ENCODE measurements around the gene MITF. TPM values are rescaled to one million over a fixed set of nuclear protein-coding genes. Genes with fewer than 3 reads are reported as not detected.
"Not testable (repeated sequence)": the region's sequence is repeated elsewhere in the genome, so short reads cannot be mapped to it uniquely, and the experiment has no call there.

The MITF gene
- total and polyA plus RNA-seq, 8 donors, result 1.8 to 9.7 (median 5.5) TPM

DNA sequence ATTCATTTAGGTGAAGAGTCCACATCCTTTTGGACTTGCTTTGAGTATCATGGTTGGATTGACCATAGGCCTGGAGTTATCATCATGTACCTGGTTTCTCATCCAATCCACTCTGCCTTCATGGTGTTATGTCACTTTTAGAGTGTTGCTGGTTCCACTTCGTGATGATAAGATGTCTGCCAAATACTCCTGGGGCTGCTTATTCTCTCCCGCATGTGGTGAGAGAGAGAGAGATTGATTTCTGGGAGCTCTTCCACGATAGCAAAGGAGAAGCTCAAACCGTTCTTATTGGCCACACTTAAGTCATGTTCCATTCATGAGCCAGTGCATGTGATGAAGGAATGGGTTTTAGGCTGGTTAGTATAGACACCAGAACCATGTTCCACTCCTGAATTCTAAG lies 47.6 kb downstream of the MITF start:
- Histone ChIP-seq H3K36me3 (no peaks in the 10 kb centered on the region), H3K27me3 (no peaks in the 10 kb centered on the region), H3K4me3 (no peak overlapping the region), H3K27ac (peak overlapping the region in 1 of 4 donors; percentile 36), H3K4me1 (peaks cover 0 to 9% (median 0%) of the 10 kb centered on the region in 3 donors), H3K9me3 (no peaks in the 10 kb centered on the region)
- WGBS, 2 donors, result 37 to 38% methylated on average over 4 of the region's 4 CpGs
- ATAC-seq (no peak), FAIRE-seq (no peak), DNase-seq (no peak)
- TF ChIP-seq, protein P1, sequence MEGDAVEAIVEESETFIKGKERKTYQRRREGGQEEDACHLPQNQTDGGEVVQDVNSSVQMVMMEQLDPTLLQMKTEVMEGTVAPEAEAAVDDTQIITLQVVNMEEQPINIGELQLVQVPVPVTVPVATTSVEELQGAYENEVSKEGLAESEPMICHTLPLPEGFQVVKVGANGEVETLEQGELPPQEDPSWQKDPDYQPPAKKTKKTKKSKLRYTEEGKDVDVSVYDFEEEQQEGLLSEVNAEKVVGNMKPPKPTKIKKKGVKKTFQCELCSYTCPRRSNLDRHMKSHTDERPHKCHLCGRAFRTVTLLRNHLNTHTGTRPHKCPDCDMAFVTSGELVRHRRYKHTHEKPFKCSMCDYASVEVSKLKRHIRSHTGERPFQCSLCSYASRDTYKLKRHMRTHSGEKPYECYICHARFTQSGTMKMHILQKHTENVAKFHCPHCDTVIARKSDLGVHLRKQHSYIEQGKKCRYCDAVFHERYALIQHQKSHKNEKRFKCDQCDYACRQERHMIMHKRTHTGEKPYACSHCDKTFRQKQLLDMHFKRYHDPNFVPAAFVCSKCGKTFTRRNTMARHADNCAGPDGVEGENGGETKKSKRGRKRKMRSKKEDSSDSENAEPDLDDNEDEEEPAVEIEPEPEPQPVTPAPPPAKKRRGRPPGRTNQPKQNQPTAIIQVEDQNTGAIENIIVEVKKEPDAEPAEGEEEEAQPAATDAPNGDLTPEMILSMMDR (IDR thresholded peaks at IDR 0.05), result no peak
- intact Hi-C loops (cut with DNase I), result no loop called here

DNA sequence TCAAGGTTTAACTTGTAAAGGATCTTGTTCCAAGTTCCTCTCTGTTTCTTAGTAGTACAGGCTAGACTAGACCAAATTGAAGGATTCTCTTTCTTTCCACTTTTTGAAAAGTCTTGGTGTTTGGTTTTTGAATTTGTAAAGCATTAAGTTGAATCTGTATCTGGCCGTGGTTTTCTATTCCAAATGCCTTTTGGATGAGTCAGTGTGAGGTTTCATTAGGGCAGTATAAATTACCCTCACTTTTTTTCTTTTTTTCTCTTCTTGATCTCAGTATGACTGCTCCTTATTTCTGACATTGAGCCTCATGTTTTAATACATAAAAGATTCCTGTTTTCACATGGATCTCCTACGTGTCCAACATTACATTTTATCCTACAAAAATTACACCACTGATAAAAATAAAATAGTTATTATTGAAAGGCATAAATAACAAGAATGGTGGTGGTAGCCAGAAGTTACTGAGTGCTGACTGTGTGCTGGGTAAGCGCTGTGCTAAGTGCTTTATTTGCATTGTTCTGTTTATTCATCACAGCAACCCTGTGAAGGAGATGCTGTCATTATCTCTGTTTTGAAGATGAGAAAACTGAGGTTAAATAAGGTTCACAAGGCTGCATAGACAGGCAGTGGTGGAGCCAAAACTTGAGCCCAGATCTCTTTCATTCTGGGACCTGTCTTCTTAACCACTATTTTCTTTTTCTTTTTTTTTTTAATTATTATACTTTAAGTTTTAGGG lies 48.3 kb downstream of the MITF start:
- DNase-seq (no peak), ATAC-seq (peak in 2 of 4 donors; percentile 50 to 64), FAIRE-seq (peak; percentile 32)
- H3K9me3 ChIP-seq, result no peaks in the 10 kb centered on the region
- TF ChIP-seq, protein P1 (IDR thresholded peaks at IDR 0.05), result no peak
- peaks cover 0 to 9% (median 0%) of the 10 kb centered on the region in 3 donors for H3K4me1 ChIP-seq
- no peaks in the 10 kb centered on the region for H3K36me3 ChIP-seq
- WGBS, 2 donors, result 42 to 52% methylated on average over 3 of the region's 3 CpGs
- intact Hi-C loops (cut with DNase I), result no loop called here
- H3K27ac ChIP-seq, result peak overlapping the region in 1 of 4 donors; percentile 36
- H3K4me3 ChIP-seq, result no peak overlapping the region
- H3K27me3 ChIP-seq, result no peaks in the 10 kb centered on the region

DNA sequence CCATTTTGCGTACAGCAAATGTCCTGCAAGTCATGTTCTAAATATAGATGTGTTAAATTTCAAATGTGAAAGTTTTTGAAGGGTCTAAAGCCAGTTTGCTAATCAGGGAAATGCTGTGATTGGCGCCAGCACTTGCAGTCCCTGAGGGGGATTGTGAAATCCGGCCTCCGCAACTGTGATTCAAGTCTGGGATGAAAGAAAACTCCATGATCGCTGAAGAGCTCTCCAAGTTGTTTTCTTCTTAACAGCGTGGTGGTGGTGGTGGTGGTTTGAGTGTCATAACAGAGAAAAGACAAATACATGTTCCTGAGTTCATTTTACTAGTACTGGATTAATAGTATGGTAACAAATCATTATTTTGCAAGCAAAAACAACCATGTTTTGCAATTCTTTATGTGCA lies 51.8 kb downstream of the MITF start:
- TF ChIP-seq, protein P1 (IDR thresholded peaks at IDR 0.05), result no peak
- Histone ChIP-seq H3K9me3 (no peaks in the 10 kb centered on the region), H3K27me3 (no peaks in the 10 kb centered on the region), H3K36me3 (no peaks in the 10 kb centered on the region), H3K27ac (no peak overlapping the region), H3K4me3 (no peak overlapping the region), H3K4me1 (no peaks in the 10 kb centered on the region)
- 81 to 82% methylated on average over 6 of the region's 6 CpGs for WGBS, 2 donors
- ATAC-seq (peak in 3 of 4 donors; percentile 62 to 71 (median 65)), FAIRE-seq (no peak), DNase-seq (peak in 2 of 6 donors; percentile 12 to 24)
- intact Hi-C loops (cut with DNase I), result no loop called here

DNA sequence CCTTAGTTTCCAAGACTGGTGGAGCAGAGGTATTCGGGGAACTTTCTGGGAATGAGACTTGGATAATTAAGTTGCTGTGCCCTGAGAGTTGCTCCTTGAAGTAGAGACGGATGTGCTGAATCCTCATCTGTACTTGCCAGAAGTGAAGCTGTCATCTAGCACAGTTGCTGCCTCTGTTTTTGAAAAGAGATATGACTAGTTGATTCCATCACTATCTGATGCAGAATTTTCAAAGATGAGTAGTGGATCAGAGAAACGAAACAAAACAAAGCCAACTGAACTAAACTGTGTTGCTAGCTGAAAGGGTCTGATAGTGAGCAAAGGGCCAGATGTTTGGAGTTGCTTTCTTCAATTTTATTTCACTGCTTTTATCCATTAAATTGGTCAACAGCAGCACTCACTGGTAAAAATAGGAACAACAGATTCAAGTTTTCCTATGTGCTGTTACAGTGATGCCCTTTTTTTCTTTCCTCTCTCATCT lies 52.7 kb downstream of the MITF start:
- no peaks in the 10 kb centered on the region for H3K27me3 ChIP-seq
- FAIRE-seq, result no peak
- no peak overlapping the region for H3K4me3 ChIP-seq
- TF ChIP-seq, protein P1 (IDR thresholded peaks at IDR 0.05), result peak in 2 of 4 donors; percentile 10
- intact Hi-C loops (cut with DNase I), result no loop called here
- H3K36me3 ChIP-seq, result no peaks in the 10 kb centered on the region
- ATAC-seq, result peak in 3 of 4 donors; percentile 66 to 78 (median 77)
- no peaks in the 10 kb centered on the region for H3K9me3 ChIP-seq
- WGBS, 2 donors, result 58 to 61% methylated on average over 3 of the region's 3 CpGs
- no peak for DNase-seq
- H3K4me1 ChIP-seq, result peaks cover 0 to 2% (median 0%) of the 10 kb centered on the region in 3 donors
- no peak overlapping the region for H3K27ac ChIP-seq

DNA sequence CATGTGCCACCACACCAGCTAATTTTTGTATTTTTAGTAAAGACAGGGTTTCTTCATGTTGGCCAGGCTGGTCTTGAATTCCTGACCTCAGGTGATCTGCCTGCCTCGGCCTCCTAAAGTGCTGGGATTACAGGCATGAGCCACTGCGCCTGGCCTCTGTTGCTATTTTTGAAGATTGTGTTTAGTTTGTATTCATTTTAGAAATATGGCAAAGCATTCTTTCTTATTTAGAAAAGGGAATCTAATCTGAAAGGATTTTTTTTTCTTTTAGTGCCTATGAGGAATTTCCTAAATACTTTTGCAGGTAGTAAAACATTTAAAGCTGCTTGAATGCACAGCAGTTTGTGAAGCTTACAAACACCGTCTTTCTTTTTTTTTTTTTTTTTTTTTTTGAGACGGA lies 56.9 kb downstream of the MITF start:
- FAIRE-seq; H3K9me3 ChIP-seq; H3K27me3 ChIP-seq; ATAC-seq; DNase-seq; H3K4me1 ChIP-seq; H3K36me3 ChIP-seq; H3K27ac ChIP-seq; intact Hi-C loops (cut with DNase I); H3K4me3 ChIP-seq: not testable (repeated sequence)
- WGBS, 2 donors, result 97 to 98% methylated on average over 3 of the region's 4 CpGs
